Central memory CD4-positive, alpha-beta T cell (primary cell): ENCODE data around the gene PRR14.

Experiments used
- DNase-seq: peaks from one replicate; pipeline ENCODE4 v3.0.0; 2022

Gene PRR14

DNA sequence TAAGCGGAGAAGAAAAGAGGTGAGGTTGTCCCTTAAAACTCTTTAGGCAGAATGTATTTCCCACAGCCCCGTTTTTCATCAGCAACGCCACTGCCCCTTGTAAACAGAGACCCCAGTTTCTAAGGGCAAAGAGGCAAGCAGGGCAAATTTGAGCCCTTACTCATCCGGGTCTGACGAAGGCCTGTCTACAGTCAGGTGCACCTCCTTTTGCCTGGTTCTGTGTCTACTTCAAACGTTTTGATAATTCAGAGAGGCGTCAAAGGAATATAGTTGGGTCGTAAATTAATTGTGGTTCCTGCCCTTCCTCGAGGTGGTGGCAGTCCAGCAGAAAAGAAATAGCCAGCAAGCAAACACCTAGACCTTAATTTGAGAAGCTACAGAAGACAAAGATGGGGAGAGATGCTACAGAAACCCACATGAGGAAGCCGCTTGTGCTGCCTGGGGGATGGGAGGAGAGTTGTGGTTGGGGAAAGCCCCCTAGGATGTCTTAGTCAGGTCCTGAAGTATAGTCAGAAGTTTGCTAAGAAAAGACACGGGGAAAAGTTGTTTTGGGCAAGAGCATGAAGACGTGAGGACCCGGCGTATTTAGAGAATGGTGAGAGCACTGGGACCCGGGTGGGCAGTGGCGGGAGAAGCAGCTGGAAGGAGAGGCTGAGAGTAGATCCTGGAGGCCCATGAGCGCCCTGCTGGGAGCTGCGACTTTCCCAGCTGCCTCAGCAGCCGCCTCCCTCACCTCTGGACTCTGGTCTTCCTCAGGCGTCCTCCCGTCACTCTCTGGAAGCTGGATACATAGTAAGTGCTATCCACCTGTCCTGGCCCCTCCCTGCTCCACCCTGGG, 9.9 kb downstream of the PRR14 start:
- DNase-seq: peak; percentile 84

GRCh38 chr16:30662449-30662848, 11.7 kb downstream of the PRR14 start:
- DNase-seq: no peak

- DNase-seq: no peak
Measured at GRCh38 chr16:30663038-30663437, 12.3 kb downstream of the PRR14 start.

DNA sequence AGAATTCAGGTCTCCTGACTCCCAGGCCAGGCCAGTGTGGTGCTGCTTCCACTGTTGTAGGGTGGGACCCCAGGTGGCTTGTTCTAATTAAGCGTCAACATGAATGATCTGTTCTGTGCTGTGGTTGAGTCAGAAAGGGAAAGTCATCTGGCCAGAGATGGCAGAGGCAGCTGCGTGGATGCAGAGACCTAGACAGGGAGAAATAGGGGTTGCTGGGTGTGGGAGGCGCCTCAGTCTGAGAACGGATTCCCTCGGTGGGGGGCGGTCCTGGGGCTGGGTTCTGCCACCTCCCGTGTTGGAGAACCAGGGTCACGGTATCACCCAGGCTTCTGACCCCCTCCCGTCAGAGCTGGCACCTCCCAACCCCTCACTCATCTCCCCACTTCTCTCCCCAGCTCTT, 13.1 kb downstream of the PRR14 start:
- DNase-seq: no peak

DNA sequence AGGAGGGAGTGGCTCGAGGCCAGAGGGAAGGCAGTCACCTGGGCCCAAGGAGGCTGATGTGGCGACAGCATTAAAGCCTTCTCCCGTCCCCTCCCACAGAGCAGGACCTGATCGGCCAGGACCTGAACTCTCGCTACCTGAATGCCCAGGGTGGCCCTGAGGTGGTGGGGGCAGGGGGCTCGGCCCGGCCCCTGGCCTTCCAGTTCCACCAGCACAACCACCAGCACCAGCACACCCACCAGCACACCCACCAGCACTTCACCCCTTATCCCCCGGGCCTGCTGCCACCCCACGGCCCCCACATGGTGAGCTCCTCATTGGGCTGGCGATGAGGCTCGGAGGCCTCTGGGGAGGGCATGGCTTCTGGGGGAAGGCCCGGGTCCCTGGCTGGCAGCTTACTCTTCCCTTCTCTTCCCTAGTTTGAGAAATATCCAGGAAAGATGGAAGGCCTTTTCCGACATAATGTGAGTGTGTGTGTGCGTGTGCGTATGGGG, 13.9 kb downstream of the PRR14 start:
- DNase-seq: no peak

GRCh38 chr16:30665155-30665829, 14.5 kb downstream of the PRR14 start:
- no peak for DNase-seq

- DNase-seq: no peak
Measured at GRCh38 chr16:30665830-30666190, 15.1 kb downstream of the PRR14 start.

DNA sequence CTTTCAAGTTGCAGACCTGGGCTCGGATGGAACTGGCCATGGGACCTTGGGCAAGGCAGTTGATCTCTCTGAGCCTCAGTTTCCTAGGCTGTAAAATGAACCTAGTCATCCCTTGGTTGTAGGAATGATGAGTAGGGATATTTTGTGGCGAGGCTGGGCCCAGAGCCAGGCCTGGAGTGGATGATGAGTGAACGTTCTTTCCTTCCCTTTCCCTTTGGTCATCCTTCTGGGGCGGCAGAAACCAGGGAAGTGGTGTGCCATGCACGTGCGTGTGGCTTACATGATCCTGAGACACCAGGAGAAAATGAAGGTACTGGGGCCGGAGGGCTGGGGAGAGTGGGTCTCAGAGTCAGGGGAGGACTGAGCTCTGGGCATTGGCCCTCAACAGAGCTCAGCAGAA, 15.9 kb downstream of the PRR14 start:
- no peak for DNase-seq

- DNase-seq: no peak
Measured at GRCh38 chr16:30667361-30667905, 16.7 kb downstream of the PRR14 start.

GRCh38 chr16:30668393-30668792, 17.6 kb downstream of the PRR14 start:
- DNase-seq: no peak

DNA sequence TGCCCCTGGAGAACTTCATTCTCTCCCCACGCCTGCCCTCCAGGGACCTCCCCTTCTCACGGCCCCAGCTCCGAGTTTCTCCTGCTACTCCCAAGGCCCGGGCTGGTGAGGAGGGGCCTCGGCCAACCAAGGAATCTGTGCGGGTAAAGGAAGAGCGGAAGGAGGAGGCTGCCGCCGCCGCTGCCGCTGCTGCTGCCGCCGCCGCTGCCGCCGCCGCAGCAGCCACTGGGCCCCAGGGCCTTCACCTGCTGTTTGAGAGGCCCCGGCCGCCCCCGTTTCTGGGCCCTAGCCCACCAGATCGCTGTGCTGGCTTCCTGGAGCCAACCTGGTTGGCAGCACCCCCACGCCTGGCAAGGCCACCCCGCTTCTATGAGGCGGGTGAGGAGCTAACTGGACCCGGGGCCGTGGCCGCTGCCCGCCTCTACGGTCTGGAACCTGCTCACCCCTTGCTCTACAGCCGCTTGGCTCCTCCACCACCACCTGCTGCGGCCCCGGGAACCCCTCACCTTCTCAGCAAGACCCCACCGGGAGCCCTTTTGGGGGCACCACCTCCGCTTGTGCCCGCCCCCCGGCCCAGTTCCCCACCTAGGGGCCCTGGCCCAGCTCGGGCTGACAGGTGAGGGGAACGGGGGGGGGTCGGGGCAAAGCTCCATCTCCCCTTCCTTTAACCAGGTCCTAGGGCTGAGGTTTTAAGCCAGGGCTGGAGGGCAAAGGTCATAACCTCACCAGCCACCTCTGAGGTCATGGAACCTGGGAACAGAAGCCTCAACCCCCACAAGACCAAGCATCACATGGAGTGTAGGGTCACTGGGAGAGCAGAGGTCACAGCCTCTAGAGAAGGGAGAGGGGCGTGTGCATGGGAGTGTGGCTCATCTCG, 18.5 kb downstream of the PRR14 start:
- no peak for DNase-seq

DNA sequence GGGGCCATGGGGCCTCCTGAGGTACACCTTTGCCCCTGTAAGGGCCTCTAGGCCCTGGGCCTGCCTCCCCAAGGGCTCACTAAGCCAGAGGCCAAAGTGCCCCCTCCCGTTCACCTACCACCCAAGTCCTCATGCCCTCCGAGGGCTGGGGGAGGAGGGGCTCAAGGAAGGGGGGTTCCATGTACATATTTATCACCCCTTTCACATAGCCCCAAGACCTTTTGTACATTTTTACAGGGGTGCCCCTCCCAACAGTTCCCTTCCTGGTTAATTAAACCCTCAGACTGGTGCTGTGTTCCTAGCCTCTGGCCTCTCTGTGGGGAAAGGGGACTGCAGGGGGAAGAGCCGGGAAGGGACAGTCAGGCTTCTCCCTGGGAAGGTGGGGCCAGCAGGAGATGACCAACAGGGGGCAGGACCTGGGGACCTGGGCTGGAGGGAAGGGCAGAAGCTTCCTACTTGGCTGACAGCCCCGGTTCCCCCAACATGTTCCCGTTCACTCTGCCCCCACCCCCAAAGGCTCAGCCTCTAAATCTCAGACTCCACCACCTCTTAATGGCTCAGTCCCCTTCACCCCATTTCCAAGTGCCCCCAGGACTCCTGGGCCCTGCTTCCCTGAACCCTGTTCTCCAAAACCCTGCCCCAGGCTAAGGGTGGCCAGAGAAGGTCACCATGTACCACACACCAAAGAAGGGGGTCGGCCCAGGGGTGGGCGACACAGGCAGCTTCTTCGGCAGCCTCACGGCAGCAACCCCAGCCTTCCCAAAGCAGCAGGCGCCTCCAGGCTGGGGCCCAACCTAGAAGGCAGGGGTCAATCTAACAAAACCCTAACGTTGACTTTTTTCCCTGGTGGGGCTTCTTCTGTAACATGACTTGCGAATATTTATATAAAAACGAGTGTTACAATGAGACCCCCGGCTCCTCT, 19.4 kb downstream of the PRR14 start:
- no peak for DNase-seq

- no peak for DNase-seq
Measured at GRCh38 chr16:30675143-30675542, 24.4 kb downstream of the PRR14 start.

DNA sequence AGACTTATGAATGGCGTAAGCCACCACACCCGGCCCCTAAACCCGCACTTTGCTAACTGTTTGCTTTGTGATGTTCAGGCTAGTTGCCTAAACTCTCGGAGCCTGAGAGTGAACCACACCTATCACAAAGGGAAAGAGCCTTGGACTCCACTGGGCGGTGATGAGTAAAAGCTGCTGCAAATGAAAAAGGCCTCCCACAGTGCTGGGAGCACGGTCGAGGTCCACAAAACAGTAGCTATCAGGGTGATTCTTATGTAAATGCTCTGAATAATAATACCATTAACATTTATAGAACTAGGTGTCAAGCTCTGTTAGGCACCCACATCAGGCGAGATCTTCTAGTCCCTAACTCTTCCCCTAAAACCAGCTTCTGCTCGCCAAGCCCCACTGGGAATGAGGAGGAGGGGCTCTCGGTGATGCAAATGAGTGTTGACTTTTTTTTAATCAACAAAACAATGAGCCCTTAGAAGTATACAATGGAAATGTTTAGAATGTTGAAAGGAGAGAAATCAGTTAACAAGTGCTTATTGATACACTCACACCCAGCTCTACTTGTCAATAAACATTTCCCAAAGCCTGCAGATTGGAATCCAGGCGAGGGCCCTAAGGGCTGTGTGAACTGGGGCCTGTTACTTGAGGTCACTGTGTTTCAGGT, 27.3 kb downstream of the PRR14 start:
- no peak for DNase-seq

- no peak for DNase-seq
Measured at GRCh38 chr16:30678586-30678970, 27.8 kb downstream of the PRR14 start.

DNA sequence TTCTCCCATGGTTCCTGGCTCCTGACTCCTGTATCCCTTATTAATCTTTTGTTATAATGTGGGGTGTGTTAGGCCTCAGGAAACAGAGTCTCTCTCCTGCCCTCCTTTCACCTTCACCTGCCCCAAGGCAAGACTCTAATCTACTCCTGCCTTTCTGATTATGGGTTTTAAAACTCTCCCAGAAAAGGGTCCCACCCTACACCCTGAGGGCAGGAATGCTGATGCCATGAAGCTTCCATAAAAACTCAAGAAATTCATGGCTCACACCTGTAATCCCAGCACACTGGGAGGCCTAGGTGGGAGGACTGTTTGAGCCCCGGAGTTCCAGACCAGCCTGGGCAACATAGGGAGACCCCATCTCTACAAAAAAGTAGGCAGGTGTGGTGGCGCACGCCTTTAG, 29.6 kb downstream of the PRR14 start:
- no peak for DNase-seq

DNA sequence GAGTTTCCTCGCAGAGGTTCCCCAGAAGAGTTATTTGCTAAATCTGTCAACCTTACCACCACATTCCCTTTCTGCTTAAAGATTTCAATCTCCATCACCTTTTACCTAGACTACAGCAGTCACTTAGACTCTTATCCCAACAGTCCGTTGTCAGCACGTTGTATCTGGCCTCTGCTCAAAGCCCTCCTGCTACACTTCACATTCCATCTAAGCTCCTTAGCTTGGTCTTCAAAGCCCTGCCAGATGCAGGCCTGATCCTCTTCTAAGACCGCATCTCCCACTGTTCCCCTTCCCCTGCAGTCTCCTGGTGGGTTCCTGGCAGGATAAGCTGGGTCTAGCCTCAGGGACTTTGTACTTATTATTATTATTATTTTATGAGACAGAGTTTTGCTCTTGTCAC, 37.9 kb downstream of the PRR14 start:
- no peak for DNase-seq

- no peak for DNase-seq
Measured at GRCh38 chr16:30691907-30692306, 41.1 kb downstream of the PRR14 start.

DNA sequence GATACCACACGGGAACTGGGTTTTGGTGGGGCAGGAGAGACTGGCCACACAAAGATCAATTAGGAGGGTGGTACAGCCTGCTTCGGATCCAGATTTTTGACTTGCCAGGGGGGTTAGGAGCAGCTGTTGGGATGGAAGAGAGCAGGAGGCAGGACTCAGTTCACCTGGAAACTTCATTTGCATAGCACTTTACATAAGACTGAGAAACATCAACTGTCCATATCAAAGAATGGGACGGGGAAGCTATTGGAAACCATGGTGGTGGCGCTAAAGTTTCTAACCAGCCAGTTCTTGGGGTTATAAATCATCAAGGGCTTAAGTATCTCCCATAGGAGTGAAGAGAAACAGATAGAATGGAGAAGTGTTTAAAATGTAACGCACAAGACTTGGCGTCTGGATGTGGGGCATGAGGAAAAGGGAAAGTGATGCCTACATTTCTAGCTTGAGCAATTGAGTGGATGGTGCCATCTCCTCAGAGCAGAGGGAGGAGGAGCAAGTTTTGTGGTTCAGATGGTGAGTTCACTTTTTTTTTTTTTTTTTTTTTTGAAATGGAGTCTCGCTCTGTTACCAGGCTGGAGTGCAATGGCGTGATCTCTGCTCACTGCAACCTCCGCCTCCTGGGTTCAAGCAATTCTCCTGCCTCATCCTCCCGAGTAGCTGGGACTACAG, 41.8 kb downstream of the PRR14 start:
- no peak for DNase-seq

DNA sequence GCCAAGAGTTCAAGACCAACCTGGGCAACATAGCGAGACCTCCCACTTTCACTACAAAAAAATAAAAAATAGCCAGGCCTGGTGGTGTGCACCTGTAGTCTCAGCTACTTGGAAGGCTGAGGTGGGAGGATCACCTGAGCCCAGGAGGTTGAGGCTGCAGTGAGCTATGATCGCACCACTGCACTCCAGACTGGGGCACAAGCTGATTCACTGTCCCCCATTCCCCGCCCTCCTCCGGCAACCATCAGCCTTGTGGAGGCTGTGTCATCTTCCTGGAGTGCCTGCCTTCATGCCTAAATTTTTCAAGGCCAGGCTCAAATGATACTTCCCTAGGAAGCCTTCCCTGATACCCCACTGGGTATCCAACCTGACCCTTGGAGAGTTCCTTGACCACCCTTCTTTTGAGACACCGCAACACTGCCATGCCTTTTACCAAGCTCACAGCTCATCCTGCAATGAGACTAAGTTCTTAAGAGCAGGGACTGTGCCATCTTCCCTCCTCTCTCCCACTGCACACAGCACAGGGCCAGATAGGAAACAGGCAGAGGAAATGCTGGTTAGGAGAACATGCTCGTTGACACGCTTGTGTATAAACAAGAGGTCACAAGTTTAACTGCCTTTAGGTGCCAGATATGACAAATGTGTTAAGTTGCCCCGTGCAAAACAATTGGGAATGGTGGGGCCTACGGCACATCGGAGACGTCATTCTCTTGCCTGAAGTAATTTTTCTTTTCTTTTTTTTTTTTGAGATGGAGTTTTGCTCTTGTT, 44.4 kb downstream of the PRR14 start:
- DNase-seq: no peak
